PC-9 (cell line): ENCODE results near the gene MAP1S.

Experiments used
- CTCF ChIP-seq: fragments of 200-600 bp; sonication (generic); conservative IDR thresholded peaks from 2 replicates; pipeline ENCODE4 v1.6.1; 2017; ENCODE audit warnings: mixed run types, antibody characterized with exemption, mild to moderate bottlenecking, moderate library complexity
- EZH2 ChIP-seq: fragments of 200-600 bp; sonication (generic); IDR thresholded peaks from 2 replicates; pipeline ENCODE4 v1.8.0; 2017; ENCODE audit warnings: antibody characterized with exemption, low read depth

GRCh38 chr19:17775991-17776803, 56.9 kb downstream of the MAP1S start:
- TF ChIP-seq CTCF (no peak), EZH2 (no peak)
